NCI-H1092 (cell line): Measurements from ENCODE around the gene HBEGF.

Source experiments
- DNase-seq: peaks from one replicate; lab custom pipeline; 2025; lab: John Stamatoyannopoulos, UW

HBEGF gene

GRCh38 chr5:140302786-140303639, 43.4 kb downstream of the HBEGF start, which contains the start of gene PFDN1:
Gene PFDN1 (minus strand): TSS chr5:140303101. CDS start chr5:140303073, 28 bp downstream.
- DNase-seq = peak; percentile 90

DNA sequence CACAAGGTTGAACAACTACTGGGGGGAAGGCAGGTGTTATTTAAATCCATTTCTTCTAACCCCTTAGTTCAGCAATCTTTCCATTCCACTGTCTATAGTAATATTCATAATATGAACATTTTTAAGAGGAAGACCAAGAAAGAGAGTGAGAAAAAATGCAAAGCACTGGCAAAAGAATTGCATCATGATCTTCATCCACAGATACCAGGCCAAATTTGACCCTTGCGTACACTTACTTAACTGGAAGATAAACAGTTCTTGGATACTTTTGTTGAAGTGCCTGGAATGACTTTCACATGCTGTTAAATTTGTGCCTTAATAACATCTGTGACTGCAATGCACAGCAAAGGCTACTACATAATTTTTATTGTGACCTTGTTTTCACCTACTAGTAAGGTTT, 45.3 kb downstream of the HBEGF start:
- no peak for DNase-seq

GRCh38 chr5:140299056-140299455, 47.3 kb downstream of the HBEGF start:
- DNase-seq = no peak

DNA sequence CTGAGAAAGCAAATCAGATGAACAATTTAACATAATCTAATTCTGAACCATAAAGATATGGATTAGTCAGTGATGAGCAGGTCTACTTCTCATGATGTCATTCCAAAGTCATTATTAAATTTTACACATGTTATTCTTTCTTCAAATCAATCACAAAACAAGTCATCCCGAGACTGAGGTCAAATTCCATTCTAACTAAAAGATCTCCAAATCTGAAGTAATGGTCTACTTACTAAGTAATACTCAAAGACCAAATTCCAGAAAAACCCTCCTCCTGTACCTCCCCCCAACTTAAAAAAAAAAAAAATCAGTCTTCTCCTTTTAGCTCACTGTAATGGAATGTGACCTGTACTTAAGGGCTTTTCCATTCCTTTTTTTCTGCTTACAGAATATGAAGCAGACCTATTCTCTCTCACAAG, 48.2 kb downstream of the HBEGF start:
- DNase-seq = no peak

GRCh38 chr5:140297283-140297682, 49.1 kb downstream of the HBEGF start:
- DNase-seq = no peak

DNA sequence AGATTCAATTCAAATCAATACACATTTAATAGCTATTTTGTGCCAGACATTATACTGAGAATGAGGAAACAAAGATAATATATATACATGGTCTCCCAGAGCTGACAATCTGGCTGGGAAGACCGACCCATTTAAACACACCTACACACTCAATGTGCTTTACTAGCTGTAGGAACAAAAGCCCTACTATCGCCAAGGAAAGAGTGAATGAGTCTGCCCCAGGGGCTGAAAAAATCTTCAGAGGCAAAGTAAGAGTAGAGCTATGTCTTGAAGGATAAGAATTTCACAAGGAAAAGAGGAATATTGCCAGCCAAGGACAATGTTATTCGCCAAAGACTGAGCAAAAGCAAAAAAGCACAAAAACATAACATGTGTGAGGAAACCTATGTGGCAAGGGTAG, 50.1 kb downstream of the HBEGF start:
- no peak for DNase-seq

- DNase-seq = no peak
Measured at GRCh38 chr5:140295414-140295813, 51.0 kb downstream of the HBEGF start.

DNA sequence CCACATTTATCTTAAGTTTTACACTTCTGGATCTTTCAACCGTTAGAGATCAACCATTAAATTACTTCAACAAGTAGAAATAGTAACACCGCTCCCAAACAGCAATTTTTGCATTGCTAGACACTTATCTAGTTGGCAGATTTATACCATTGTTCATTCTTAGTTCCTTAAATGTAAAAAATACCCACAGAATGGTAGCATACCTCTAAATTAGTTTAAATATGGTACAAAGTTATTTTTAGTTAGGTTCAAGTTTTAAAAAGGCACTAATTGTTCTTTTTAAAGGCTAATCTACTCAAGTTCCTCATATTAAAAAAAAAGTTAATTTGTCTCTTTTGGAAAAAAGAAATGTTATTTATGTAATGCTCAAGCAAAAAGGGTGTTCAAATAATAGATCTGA, 51.6 kb downstream of the HBEGF start:
- no peak for DNase-seq

- DNase-seq = no peak
Measured at GRCh38 chr5:140293849-140294100, 52.6 kb downstream of the HBEGF start.

- DNase-seq = no peak
Measured at GRCh38 chr5:140293091-140293848, 53.1 kb downstream of the HBEGF start.

DNA sequence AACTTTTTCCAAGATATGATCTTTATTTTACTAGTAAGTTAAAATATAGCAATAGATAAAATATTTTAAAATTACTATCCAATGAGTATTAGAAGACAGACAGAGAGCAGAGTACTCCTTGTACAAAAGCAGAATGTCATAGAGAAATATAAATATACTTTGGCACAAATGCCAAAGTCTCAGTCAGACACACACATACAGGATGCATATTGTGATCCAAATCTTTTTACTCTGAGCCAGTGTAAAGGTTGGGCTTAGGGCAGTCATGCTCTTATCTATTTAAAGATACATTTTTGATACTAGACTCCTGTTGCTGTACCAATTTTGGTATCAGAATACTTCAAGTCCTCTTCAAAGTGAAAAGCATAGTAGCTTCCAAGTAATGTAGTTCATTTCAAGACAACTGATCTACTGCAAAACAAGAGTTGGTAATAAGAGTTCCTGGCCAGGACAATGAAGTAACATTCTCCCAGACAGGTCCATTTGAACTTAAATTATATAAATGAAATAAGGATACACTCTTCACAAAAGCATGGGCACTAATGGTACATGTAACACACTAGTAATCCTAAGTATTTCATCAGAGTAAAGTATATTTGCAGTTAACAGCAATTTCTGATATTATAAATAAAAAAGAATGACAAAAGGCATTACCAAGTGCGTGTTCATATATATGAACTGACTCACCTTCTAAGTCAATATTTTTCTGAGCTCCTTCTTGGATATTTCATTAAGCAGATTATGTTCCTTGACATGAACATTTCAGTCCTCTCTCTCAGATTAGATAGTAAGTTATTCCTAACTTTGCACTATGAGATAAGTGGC, 54.0 kb downstream of the HBEGF start:
- no peak for DNase-seq

- DNase-seq = no peak
Measured at GRCh38 chr5:140287801-140288521, 58.4 kb downstream of the HBEGF start.

- DNase-seq = no peak
Measured at GRCh38 chr5:140286424-140286823, 60.0 kb downstream of the HBEGF start.

- no peak for DNase-seq
Measured at GRCh38 chr5:140284013-140284412, 62.4 kb downstream of the HBEGF start.
